Natural killer cell (primary cell): Measurements from ENCODE around the gene RAB19. TPM values are rescaled to one million over a fixed set of nuclear protein-coding genes. Genes with fewer than 3 reads are reported as not detected.
"Not testable (repeated sequence)": the region's sequence is repeated elsewhere in the genome, so short reads cannot be mapped to it uniquely, and the experiment has no call there.

Experiments used
- ATAC-seq, 3 donors: fragments of 150-1000 bp in 2 of 3; fragments of 200-7000 bp in 1 of 3; cut with Tn5 transposase; 1 replicate in 1 of 3; 2 replicates in 2 of 3; pipeline ENCODE4 v1.10.0; 2021; ENCODE audit warnings: mild to moderate bottlenecking in 2 of 3, moderate library complexity in 2 of 3
- DNase-seq, 2 donors: peaks; one replicate each; pipeline versions ENCODE4 v3.0.0 to v3.0.0-alpha.2; 2013 to 2021; ENCODE audit warnings: mixed read lengths in 1 of 2
- H3K27ac ChIP-seq: one replicate; pipeline ENCODE4 v1.5.1; 2013; ENCODE audit warnings: mild to moderate bottlenecking, low read length
- H3K27me3 ChIP-seq: one replicate; pipeline ENCODE4 v1.6.1; 2013; ENCODE audit warnings: low read length; ENCODE audit not compliant: control insufficient read depth, insufficient read depth
- H3K36me3 ChIP-seq: one replicate; pipeline ENCODE4 v1.6.1; 2013; ENCODE audit warnings: low read length; ENCODE audit not compliant: control insufficient read depth, insufficient read depth
- H3K4me1 ChIP-seq: one replicate; pipeline ENCODE4 v1.6.1; 2013; ENCODE audit warnings: low read length; ENCODE audit not compliant: control insufficient read depth, insufficient read depth
- H3K4me3 ChIP-seq: one replicate; pipeline ENCODE4 v1.5.1; 2013; ENCODE audit warnings: low read length
- H3K9me3 ChIP-seq: one replicate; pipeline ENCODE4 v1.6.1; 2013; ENCODE audit warnings: low read length; ENCODE audit not compliant: control insufficient read depth, insufficient read depth
- H3K27ac Mint-ChIP-seq, 2 donors: one replicate each; pipeline ENCODE4 v1.8.0; 2022; ENCODE audit warnings: mild to moderate bottlenecking in 2 of 2, mixed read lengths in 2 of 2, moderate library complexity in 1 of 2
- H3K27me3 Mint-ChIP-seq, 2 donors: one replicate each; pipeline ENCODE4 v1.8.0; 2022; ENCODE audit warnings: low read depth in 2 of 2, mixed read lengths in 2 of 2
- H3K36me3 Mint-ChIP-seq: one replicate; pipeline ENCODE4 v1.8.0; 2022; ENCODE audit warnings: mixed read lengths
- H3K4me1 Mint-ChIP-seq, 2 donors: one replicate each; pipeline ENCODE4 v1.8.0; 2022; ENCODE audit warnings: mixed read lengths in 2 of 2
- H3K4me3 Mint-ChIP-seq: one replicate; pipeline ENCODE4 v1.8.0; 2022; ENCODE audit warnings: mild to moderate bottlenecking, moderate library complexity, mixed read lengths
- H3K9me3 Mint-ChIP-seq, 2 donors: one replicate each; pipeline ENCODE4 v1.8.0; 2022; ENCODE audit warnings: mixed read lengths in 2 of 2
- CTCF ChIP-seq: fragments of 200-600 bp; IDR thresholded peaks from one replicate; pipeline ENCODE4 v1.8.0; 2022; ENCODE audit warnings: antibody characterized with exemption
- WGBS: methylation state at CpG from one replicate; pipeline ENCODE4 v1.1.7; 2013; ENCODE audit warnings: missing lambda C conversion rate; ENCODE audit not compliant: insufficient coverage; 5-methylcytosine and 5-hydroxymethylcytosine counted together
- intact Hi-C: fragments of 100-400 bp; cut with micrococcal nuclease; formaldehyde crosslinking; loops from one replicate; pipeline ENCODE4 v1.14.2; 2022
- total RNA-seq, 4 donors: library from RNA; stranded (reverse); fragments of 120-200 nt in 1 of 4; gene quantifications; one replicate each; pipeline versions ENCODE4 v1.2.3 to v1.2.4, GENCODE V29; 2013 to 2022

RAB19 gene
- total RNA-seq, 3 donors from 2014 or later (not counting 1 experiment from before 2014, with no cell fraction given), result 1.9 to 3.3 (median 2.8) TPM

GRCh38 chr7:140402178-140402835, 1.6 kb upstream of the RAB19 start:
- Mint-ChIP-seq H3K27ac (no peak overlapping the region), H3K4me1 (peaks cover 20 to 29% of the 10 kb centered on the region in 2 donors), H3K4me3 (peak overlapping the region; percentile 21), H3K9me3 (no peaks in the 10 kb centered on the region), H3K27me3 (no peaks in the 10 kb centered on the region), H3K36me3 (no peaks in the 10 kb centered on the region)
- intact Hi-C loops, result no loop called here
- Histone ChIP-seq H3K4me3 (no peak overlapping the region), H3K4me1 (peaks cover 25% of the 10 kb centered on the region), H3K36me3 (no peaks in the 10 kb centered on the region), H3K9me3 (no peaks in the 10 kb centered on the region), H3K27me3 (no peaks in the 10 kb centered on the region), H3K27ac (no peak overlapping the region)
- no peak for TF ChIP-seq CTCF
- ATAC-seq (no peak), DNase-seq (no peak)
- WGBS, result no CpG with 5 or more reads among the region's 2 CpGs

- no peaks in the 10 kb centered on the region for H3K36me3 ChIP-seq
- no peaks in the 10 kb centered on the region for H3K27me3 Mint-ChIP-seq
- H3K27me3 ChIP-seq, result no peaks in the 10 kb centered on the region
- TF ChIP-seq CTCF, result no peak
- intact Hi-C loops, result no loop called here
- H3K4me1 ChIP-seq, result peaks cover 15% of the 10 kb centered on the region
- no peaks in the 10 kb centered on the region for H3K9me3 Mint-ChIP-seq
- 68% methylated on average over 3 of the region's 3 CpGs for WGBS
- peaks cover 15 to 17% of the 10 kb centered on the region in 2 donors for H3K4me1 Mint-ChIP-seq
- peak overlapping the region; percentile 93 for H3K4me3 Mint-ChIP-seq
- H3K27ac Mint-ChIP-seq, result peak overlapping the region; percentile 82 to 98
- no peaks in the 10 kb centered on the region for H3K36me3 Mint-ChIP-seq
- ATAC-seq, result no peak
- peak overlapping the region; percentile 51 for H3K27ac ChIP-seq
- DNase-seq, result no peak
- no peaks in the 10 kb centered on the region for H3K9me3 ChIP-seq
- H3K4me3 ChIP-seq, result no peak overlapping the region
These were observed 757 bp downstream of the RAB19 start for GRCh38 chr7:140404565-140405065.

- no peak overlapping the region for H3K4me3 Mint-ChIP-seq
- no peak for TF ChIP-seq CTCF
- H3K36me3 ChIP-seq, result peaks cover 2% of the 10 kb centered on the region
- H3K4me1 ChIP-seq, result no peaks in the 10 kb centered on the region
- no peak overlapping the region for H3K4me3 ChIP-seq
- no peak for ATAC-seq
- H3K4me1 Mint-ChIP-seq, result peaks cover 6 to 10% of the 10 kb centered on the region in 2 donors
- H3K27me3 Mint-ChIP-seq, result no peaks in the 10 kb centered on the region
- H3K36me3 Mint-ChIP-seq, result no peaks in the 10 kb centered on the region
- H3K27me3 ChIP-seq, result no peaks in the 10 kb centered on the region
- 90% methylated on average over 3 of the region's 3 CpGs for WGBS
- intact Hi-C loops, result no loop called here
- DNase-seq, result no peak
- H3K27ac Mint-ChIP-seq, result no peak overlapping the region
- H3K9me3 ChIP-seq, result no peaks in the 10 kb centered on the region
- H3K27ac ChIP-seq, result no peak overlapping the region
- no peaks in the 10 kb centered on the region for H3K9me3 Mint-ChIP-seq
These were observed 11.5 kb downstream of the RAB19 start for GRCh38 chr7:140415361-140415760.

GRCh38 chr7:140415816-140416215, 12.0 kb downstream of the RAB19 start:
- H3K4me3 ChIP-seq, H3K27ac Mint-ChIP-seq, H3K4me1 ChIP-seq, H3K27me3 ChIP-seq, intact Hi-C loops, H3K9me3 ChIP-seq, H3K9me3 Mint-ChIP-seq, H3K27me3 Mint-ChIP-seq, DNase-seq, H3K4me1 Mint-ChIP-seq, H3K4me3 Mint-ChIP-seq, H3K27ac ChIP-seq, ATAC-seq, H3K36me3 Mint-ChIP-seq, H3K36me3 ChIP-seq: not testable (repeated sequence)
- 98% methylated on average over 9 of the region's 9 CpGs for WGBS
